Astrocyte (in vitro differentiated cells and primary cell): Measurements from ENCODE around the gene TOB1. TPM values are rescaled to one million over a fixed set of nuclear protein-coding genes. Genes with fewer than 3 reads are reported as not detected.
A peak's percentile ranks its signal among the peaks of the same experiment; 100 is the strongest.

Experiments
- DNase-seq: peaks from one replicate; pipeline ENCODE4 v3.0.0-alpha.2; 2010; ENCODE audit warnings: low read depth
- FAIRE-seq: peaks from 2 replicates; lab custom pipeline; 2011; peaks lifted over from hg19 to GRCh38; lab: Jason Lieb, UNC
- H2AFZ ChIP-seq: 2 replicates; pipeline ENCODE4 v1.6.0; 2012; ENCODE audit warnings: low read depth, low read length, inconsistent platforms
- H3K27ac ChIP-seq: 2 replicates; pipeline ENCODE4 v1.5.1; 2011; ENCODE audit warnings: low read depth, low read length, inconsistent platforms
- H3K27me3 ChIP-seq: 2 replicates; pipeline ENCODE4 v1.6.0; 2011; ENCODE audit warnings: low read length, inconsistent platforms; ENCODE audit not compliant: insufficient read depth
- H3K36me3 ChIP-seq: 2 replicates; pipeline ENCODE4 v1.5.1; 2011; ENCODE audit warnings: low read length, inconsistent platforms; ENCODE audit not compliant: insufficient read depth
- H3K4me1 ChIP-seq: 2 replicates; pipeline ENCODE4 v1.5.1; 2011; ENCODE audit warnings: low read length, inconsistent platforms; ENCODE audit not compliant: insufficient read depth
- H3K4me2 ChIP-seq: 2 replicates; pipeline ENCODE4 v1.6.0; 2012; ENCODE audit warnings: low read length, inconsistent platforms
- H3K4me3 ChIP-seq: 2 replicates; pipeline ENCODE4 v1.5.1; 2011; ENCODE audit warnings: low read depth, mild to moderate bottlenecking, low read length, inconsistent platforms; ENCODE audit not compliant: insufficient read depth
- H3K79me2 ChIP-seq: 2 replicates; pipeline ENCODE4 v1.6.0; 2012; ENCODE audit warnings: mild to moderate bottlenecking, low read length, inconsistent platforms; ENCODE audit not compliant: insufficient read depth
- H3K9ac ChIP-seq: 2 replicates; pipeline ENCODE4 v1.6.0; 2012; ENCODE audit warnings: mild to moderate bottlenecking, low read length, inconsistent platforms
- H3K9me3 ChIP-seq: 2 replicates; pipeline ENCODE4 v1.5.1; 2012; ENCODE audit warnings: low read depth, mild to moderate bottlenecking, low read length, inconsistent platforms; ENCODE audit not compliant: insufficient read depth
- H4K20me1 ChIP-seq: 2 replicates; pipeline ENCODE4 v1.6.0; 2012; ENCODE audit warnings: low read length, inconsistent platforms; ENCODE audit not compliant: insufficient read depth
- H3K27ac Mint-ChIP-seq: one replicate; pipeline ENCODE4 v1.8.0; 2021; ENCODE audit warnings: mild to moderate bottlenecking, mixed read lengths; ENCODE audit not compliant: unreplicated experiment
- H3K27me3 Mint-ChIP-seq: one replicate; pipeline ENCODE4 v1.8.0; 2021; ENCODE audit warnings: low read depth, mixed read lengths; ENCODE audit not compliant: unreplicated experiment
- H3K36me3 Mint-ChIP-seq: one replicate; pipeline ENCODE4 v1.8.0; 2021; ENCODE audit warnings: low read depth, mixed read lengths; ENCODE audit not compliant: unreplicated experiment
- H3K4me1 Mint-ChIP-seq: one replicate; pipeline ENCODE4 v1.8.0; 2021; ENCODE audit warnings: low read depth, mixed read lengths; ENCODE audit not compliant: unreplicated experiment
- H3K4me3 Mint-ChIP-seq: one replicate; pipeline ENCODE4 v1.8.0; 2021; ENCODE audit warnings: mild to moderate bottlenecking, moderate library complexity, mixed read lengths; ENCODE audit not compliant: unreplicated experiment
- H3K9me3 Mint-ChIP-seq: one replicate; pipeline ENCODE4 v1.8.0; 2021; ENCODE audit warnings: mild to moderate bottlenecking, mixed read lengths; ENCODE audit not compliant: unreplicated experiment
- EZH2 ChIP-seq: IDR thresholded peaks from 2 replicates; pipeline ENCODE4 v1.6.1; 2012; ENCODE audit warnings: mild to moderate bottlenecking, low read length, inconsistent platforms; ENCODE audit not compliant: insufficient read depth
- total RNA-seq: library from RNA; stranded (reverse); gene quantifications from 2 replicates; pipeline ENCODE4 v1.2.1, GENCODE V29; 2021
- TF ChIP-seq, protein P1 (sequence below): IDR thresholded peaks from 2 replicates; pipeline ENCODE4 v1.5.1; 2011; ENCODE audit warnings: low read depth, mild to moderate bottlenecking, inconsistent platforms, low read length, moderate library complexity; ENCODE audit not compliant: insufficient read depth

TOB1 gene
- total RNA-seq, 1 donor from 2014 or later: 71.6 TPM

DNA sequence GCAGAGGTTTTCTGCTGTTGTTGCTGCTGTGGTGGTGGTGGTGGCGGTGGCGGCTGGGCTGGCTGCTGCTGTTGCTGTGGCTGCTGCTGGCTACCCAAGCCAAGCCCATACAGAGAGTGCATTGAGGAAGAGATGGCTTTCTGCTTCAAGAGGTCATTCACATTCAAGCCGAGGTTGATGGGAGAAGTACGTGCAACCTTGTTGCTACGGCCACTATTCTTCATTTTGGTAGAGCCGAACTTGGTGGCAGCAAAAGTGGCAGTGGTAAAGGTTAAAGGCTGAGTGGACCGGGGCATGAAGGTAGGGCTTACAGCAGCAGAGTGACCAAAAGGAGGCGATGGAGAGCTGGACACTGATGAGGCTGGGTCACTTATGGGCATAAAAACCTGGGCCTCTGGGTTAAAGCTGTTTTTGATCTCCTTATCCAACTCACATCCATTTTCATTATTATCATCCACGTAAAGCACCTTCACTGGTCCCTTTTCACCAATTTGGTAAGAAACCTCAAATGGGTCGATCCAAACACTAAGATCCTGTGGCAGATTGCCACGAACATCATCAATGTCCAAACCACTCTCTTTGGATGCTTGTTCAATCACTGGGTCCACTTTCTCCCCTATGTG lies 2.8 kb downstream of the TOB1 start:
- peak overlapping the region; percentile 85 for H3K4me2 ChIP-seq
- H3K9ac ChIP-seq: no peak overlapping the region

DNA sequence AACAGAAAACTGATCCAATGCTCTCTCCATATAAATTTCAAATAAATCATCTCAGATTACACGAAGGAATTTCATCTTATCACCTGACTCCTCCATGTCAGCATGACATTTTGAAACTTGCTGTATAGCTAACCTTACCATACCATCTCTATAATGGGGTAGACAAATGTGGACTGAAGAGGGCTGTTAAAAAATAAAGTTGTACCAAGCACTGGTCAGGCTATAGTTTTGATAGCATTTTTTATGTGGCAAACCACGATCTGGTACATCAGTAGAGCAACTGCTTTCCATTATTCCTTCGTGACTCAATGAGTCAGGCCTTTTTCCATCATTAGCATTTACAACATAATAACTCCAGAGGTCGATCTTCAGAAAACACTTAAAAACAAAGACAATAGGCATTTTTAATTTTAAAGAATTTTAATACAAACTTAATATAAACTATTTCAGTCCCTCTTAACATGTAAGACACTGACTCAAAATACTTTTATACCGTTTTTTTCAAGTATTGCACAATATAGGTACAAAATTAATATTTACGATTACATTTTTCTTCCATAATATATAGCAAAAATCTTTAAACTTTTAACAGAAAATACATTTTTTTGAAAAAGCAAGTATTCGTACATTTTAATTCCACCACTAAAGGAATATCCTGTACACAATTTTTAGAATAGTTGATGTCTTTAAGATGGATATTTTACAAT lies 4.2 kb downstream of the TOB1 start:
- peaks cover 3% of the 10 kb centered on the region for H3K36me3 Mint-ChIP-seq

More for the DNA sequence above, 2.8 kb downstream of the TOB1 start:
- H4K20me1 ChIP-seq: peaks cover 32% of the 10 kb centered on the region
- FAIRE-seq (no peak), DNase-seq (no peak)
- H3K27me3 Mint-ChIP-seq: no peaks in the 10 kb centered on the region
- peaks cover 33% of the 10 kb centered on the region for H3K79me2 ChIP-seq
- TF ChIP-seq, protein P1, sequence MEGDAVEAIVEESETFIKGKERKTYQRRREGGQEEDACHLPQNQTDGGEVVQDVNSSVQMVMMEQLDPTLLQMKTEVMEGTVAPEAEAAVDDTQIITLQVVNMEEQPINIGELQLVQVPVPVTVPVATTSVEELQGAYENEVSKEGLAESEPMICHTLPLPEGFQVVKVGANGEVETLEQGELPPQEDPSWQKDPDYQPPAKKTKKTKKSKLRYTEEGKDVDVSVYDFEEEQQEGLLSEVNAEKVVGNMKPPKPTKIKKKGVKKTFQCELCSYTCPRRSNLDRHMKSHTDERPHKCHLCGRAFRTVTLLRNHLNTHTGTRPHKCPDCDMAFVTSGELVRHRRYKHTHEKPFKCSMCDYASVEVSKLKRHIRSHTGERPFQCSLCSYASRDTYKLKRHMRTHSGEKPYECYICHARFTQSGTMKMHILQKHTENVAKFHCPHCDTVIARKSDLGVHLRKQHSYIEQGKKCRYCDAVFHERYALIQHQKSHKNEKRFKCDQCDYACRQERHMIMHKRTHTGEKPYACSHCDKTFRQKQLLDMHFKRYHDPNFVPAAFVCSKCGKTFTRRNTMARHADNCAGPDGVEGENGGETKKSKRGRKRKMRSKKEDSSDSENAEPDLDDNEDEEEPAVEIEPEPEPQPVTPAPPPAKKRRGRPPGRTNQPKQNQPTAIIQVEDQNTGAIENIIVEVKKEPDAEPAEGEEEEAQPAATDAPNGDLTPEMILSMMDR: peak; percentile 42
- no peak for TF ChIP-seq EZH2
- peaks cover 26% of the 10 kb centered on the region for H3K4me1 ChIP-seq
- H3K4me1 Mint-ChIP-seq: peaks cover 16% of the 10 kb centered on the region
- H3K9me3 ChIP-seq: no peaks in the 10 kb centered on the region
- H3K9me3 Mint-ChIP-seq: no peaks in the 10 kb centered on the region
- H3K4me3 Mint-ChIP-seq: peak overlapping the region; percentile 99
- H3K27ac ChIP-seq: no peak overlapping the region
- H3K27ac Mint-ChIP-seq: peak overlapping the region; percentile 66
- no peak overlapping the region for H2AFZ ChIP-seq
- peaks cover 4% of the 10 kb centered on the region for H3K36me3 ChIP-seq
- peaks cover 3% of the 10 kb centered on the region for H3K36me3 Mint-ChIP-seq
- no peaks in the 10 kb centered on the region for H3K27me3 ChIP-seq
- no peak overlapping the region for H3K4me3 ChIP-seq

More for the DNA sequence above, 4.2 kb downstream of the TOB1 start:
- Histone ChIP-seq H3K27ac (no peak overlapping the region), H3K27me3 (no peaks in the 10 kb centered on the region), H3K9me3 (no peaks in the 10 kb centered on the region), H3K36me3 (peaks cover 4% of the 10 kb centered on the region), H3K4me2 (no peak overlapping the region), H3K4me3 (no peak overlapping the region), H3K4me1 (peaks cover 18% of the 10 kb centered on the region), H4K20me1 (peaks cover 32% of the 10 kb centered on the region), H3K79me2 (peaks cover 33% of the 10 kb centered on the region), H3K9ac (no peak overlapping the region), H2AFZ (no peak overlapping the region)
- FAIRE-seq (no peak), DNase-seq (no peak)
- no peak overlapping the region for H3K27ac Mint-ChIP-seq
- H3K27me3 Mint-ChIP-seq: no peaks in the 10 kb centered on the region
- H3K4me3 Mint-ChIP-seq: no peak overlapping the region
- H3K9me3 Mint-ChIP-seq: no peaks in the 10 kb centered on the region
- no peak for TF ChIP-seq EZH2
- TF ChIP-seq, protein P1: no peak
- H3K4me1 Mint-ChIP-seq: peaks cover 12% of the 10 kb centered on the region
